Glutamatergic neuron (in vitro differentiated cells): ENCODE data around the gene NPHP3. TPM values are rescaled to one million over a fixed set of nuclear protein-coding genes. Genes with fewer than 3 reads are reported as not detected.

ENCODE experiments used
- DNase-seq: peaks from one replicate; pipeline ENCODE4 v3.0.0; 2022
- H3K27ac Mint-ChIP-seq: one replicate; pipeline ENCODE4 v1.8.0; 2020; ENCODE audit warnings: mild to moderate bottlenecking, mixed read lengths, inconsistent platforms; ENCODE audit not compliant: unreplicated experiment
- H3K27me3 Mint-ChIP-seq: one replicate; pipeline ENCODE4 v1.8.0; 2020; ENCODE audit warnings: mild to moderate bottlenecking, moderate library complexity, mixed read lengths, inconsistent platforms; ENCODE audit not compliant: unreplicated experiment
- H3K36me3 Mint-ChIP-seq: one replicate; pipeline ENCODE4 v1.8.0; 2020; ENCODE audit warnings: mild to moderate bottlenecking, mixed read lengths, inconsistent platforms; ENCODE audit not compliant: unreplicated experiment
- H3K4me1 Mint-ChIP-seq: one replicate; pipeline ENCODE4 v1.8.0; 2020; ENCODE audit warnings: mild to moderate bottlenecking, low read depth, mixed read lengths, inconsistent platforms; ENCODE audit not compliant: unreplicated experiment
- H3K4me3 Mint-ChIP-seq: one replicate; pipeline ENCODE4 v1.8.0; 2020; ENCODE audit warnings: mild to moderate bottlenecking, mixed read lengths, inconsistent platforms; ENCODE audit not compliant: unreplicated experiment
- H3K9me3 Mint-ChIP-seq: one replicate; pipeline ENCODE4 v1.8.0; 2020; ENCODE audit warnings: mild to moderate bottlenecking, moderate library complexity, mixed read lengths, inconsistent platforms; ENCODE audit not compliant: unreplicated experiment
- CTCF ChIP-seq: fragments of 200-600 bp; sonication (generic); IDR thresholded peaks from one replicate; pipeline ENCODE4 v1.5.0; 2021; ENCODE audit not compliant: partially characterized antibody, unreplicated experiment
- total RNA-seq: library from RNA; stranded (reverse); fragmentation: NEBNext Ultra II Directional; extraction: Animal tissue kit (Norgen Biotek cat#: 25700); gene quantifications from one replicate; pipeline ENCODE4 v1.2.1, GENCODE V29; 2021; ENCODE audit not compliant: unreplicated experiment

NPHP3 gene
- total RNA-seq, 1 donor from 2014 or later = 8.4 TPM

DNA sequence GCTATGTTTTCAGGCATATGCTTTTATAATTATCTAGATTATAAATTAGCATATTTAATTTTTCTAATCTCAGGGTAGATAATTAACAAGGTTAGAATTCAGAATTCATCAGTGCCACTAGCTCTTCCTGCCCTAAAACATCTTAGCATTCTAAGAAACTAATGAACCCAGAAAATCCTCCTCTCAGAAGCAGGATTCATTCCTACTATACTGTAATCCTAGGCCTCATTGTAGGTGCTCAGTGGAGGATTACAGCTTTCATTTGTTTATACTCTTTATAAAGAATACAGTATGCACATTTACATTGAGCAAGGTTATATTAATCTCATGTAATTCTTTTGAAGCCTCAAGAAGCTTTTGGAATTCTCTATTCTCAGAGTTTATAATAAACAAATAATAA, 83.5 kb downstream of the NPHP3 start:
- DNase-seq = no peak

GRCh38 chr3:132637590-132637989, 84.6 kb downstream of the NPHP3 start:
- H3K9me3 Mint-ChIP-seq = no peaks in the 10 kb centered on the region
- H3K36me3 Mint-ChIP-seq = no peaks in the 10 kb centered on the region
- H3K27me3 Mint-ChIP-seq = no peaks in the 10 kb centered on the region
- no peak overlapping the region for H3K27ac Mint-ChIP-seq
- H3K4me3 Mint-ChIP-seq = no peak overlapping the region
- TF ChIP-seq CTCF = no peak
- DNase-seq = no peak
- H3K4me1 Mint-ChIP-seq = no peaks in the 10 kb centered on the region

More for the DNA sequence above, 83.5 kb downstream of the NPHP3 start:
- Mint-ChIP-seq H3K4me1 (no peaks in the 10 kb centered on the region), H3K27ac (no peak overlapping the region), H3K36me3 (no peaks in the 10 kb centered on the region), H3K27me3 (no peaks in the 10 kb centered on the region), H3K4me3 (no peak overlapping the region), H3K9me3 (no peaks in the 10 kb centered on the region)
- no peak for TF ChIP-seq CTCF

DNA sequence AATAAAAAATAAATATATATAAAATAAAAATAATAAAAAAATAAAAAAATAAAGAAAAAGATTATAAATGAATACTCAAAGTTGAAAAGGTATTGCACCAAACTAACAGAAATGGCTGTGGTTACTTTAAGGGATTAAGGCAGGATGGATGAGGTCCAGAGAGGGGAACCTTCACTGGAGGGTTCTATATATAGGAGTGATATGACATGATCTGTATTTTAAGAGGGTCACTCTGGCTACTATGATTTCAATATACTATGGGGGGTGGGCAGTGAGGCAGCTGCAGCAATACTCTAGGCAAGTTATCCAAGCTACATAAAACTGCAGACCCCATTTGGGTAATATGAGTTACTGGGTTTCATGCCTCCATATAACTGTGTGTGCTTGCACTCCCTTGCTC, 87.2 kb downstream of the NPHP3 start:
- H3K9me3 Mint-ChIP-seq = no peaks in the 10 kb centered on the region
- H3K27ac Mint-ChIP-seq = no peak overlapping the region
- no peak for DNase-seq
- H3K36me3 Mint-ChIP-seq = no peaks in the 10 kb centered on the region
- no peak overlapping the region for H3K4me3 Mint-ChIP-seq
- no peaks in the 10 kb centered on the region for H3K4me1 Mint-ChIP-seq
- no peak for TF ChIP-seq CTCF
- no peaks in the 10 kb centered on the region for H3K27me3 Mint-ChIP-seq

Other genes with a start within 250 kb of the NPHP3 start
- 0.22 TPM for gene ACKR4, start 125.1 kb downstream of the NPHP3 start, total RNA-seq
- 9.4 TPM for gene ACAD11, start 62.6 kb downstream of the NPHP3 start, total RNA-seq
- gene UBA5, start 62.1 kb downstream of the NPHP3 start, total RNA-seq = 43.0 TPM